Urothelium cell line (cell line): ENCODE results near the gene LCAT.
A peak's percentile ranks its signal among the peaks of the same experiment; 100 is the strongest.

ENCODE experiments used
- DNase-seq: peaks from one replicate; pipeline ENCODE4 v3.0.0; 2011; ENCODE audit warnings: low spot score, mixed read lengths
- FAIRE-seq: peaks from 2 replicates; lab custom pipeline; 2011; peaks lifted over from hg19 to GRCh38; lab: Jason Lieb, UNC

The LCAT gene

DNA sequence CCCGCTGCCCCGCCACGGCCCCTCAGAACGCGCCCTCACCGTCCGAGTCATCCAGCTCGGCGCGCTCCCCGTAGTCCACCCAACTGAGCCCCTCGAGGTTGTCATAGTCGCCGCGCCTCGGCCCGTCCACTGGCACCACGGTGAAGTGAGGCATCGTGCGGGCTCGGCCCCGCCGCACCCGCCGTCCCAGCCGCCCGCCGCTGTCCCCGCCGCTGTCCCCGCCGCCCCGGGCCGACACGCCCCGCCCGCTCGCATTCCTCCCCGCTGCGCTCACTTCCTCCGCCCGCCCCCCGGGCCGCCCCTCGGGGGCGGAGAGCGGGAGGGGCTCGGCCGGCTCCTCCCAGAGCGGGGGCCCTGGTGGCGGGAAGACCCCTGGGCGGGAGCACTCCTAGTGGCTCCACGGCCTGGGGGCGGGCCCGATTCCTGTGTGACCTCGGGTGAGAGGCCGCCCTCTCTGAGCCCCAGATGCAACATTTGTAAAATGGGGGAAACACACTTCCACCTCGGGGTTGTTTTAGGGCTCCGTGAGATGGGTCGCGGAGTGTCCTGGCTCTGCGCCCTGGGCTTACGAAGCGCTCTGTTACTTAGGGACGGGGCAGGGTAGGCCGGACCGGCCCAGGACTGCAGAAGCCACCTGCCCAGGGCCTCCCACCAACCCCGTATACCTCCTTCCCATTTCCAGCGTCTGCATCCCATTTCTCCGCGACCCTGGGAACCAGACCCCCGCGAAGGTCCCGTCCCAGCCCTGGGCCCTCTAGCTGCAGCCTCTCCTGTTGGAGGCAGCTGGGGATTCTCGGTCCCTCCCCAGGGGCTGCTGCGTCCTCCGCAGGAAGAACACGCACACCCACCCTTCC lies 24.7 kb upstream of the LCAT start, which contains the start of gene SLC12A4:
SLC12A4 (minus strand) TSS at position 238 of the 854 bp plus-strand sequence; CDS start at position 154, 84 bp downstream.
- FAIRE-seq = no peak

DNA sequence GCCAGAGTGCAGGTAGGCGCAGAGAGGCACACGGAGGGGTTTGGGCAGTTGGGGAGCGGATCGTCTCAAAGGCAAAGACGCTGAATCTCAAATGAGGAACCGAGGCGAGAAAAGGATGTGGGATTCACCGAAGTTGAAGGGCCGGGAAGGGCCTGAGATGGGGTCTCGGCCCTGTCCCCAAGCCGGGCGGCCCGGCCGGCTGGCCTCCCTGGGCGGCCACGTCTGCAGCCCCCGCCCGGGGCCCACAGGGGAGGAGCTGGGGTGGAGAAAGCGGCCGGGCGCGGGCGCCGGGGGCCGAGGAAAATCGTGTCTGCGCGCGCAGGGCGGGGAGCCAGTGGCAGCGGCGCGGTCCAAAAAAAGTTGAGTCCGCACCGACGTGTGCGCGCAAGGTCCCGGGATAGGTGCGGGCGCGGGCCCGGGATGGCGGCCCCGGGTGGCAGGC lies 24.1 kb upstream of the LCAT start:
- FAIRE-seq = no peak

More for the DNA sequence above, 24.7 kb upstream of the LCAT start, which contains the start of gene SLC12A4:
- peak; percentile 95 for DNase-seq

DNA sequence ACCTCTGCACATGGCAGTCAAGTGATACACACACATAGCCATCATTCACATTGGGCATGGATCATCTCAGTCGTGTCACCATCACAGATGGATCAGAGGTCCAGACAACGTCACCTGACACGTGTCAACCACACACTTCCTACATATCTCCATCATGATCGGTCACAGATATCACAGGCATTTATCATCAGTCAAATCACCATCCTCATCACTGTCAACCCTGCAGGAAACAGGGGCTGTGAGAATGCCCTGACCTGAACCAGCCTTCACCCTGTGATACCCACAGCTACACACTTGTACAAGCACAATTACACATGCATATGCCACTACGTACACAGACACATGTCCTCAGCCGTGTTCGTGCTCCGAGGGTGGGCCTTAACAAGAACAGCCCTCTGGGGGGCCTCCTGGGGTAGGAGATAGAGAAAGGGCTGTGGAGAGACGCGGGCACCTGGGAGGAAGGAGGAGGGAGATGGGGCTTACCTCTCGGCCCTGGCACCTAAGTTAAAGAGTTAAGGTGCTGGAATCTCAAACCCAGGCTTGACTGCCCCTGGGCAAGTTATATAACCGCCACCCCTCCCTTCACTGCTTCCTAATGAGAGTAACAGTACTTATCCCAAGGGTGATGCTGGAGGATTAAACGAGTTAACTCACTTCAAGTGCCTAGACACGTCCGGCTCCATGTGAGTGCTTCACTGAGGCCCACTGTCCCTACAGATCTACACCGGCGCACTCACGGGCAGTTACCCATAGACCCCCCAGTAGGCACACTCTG lies 23.4 kb upstream of the LCAT start:
- DNase-seq (no peak), FAIRE-seq (peak; percentile 37)

More for the DNA sequence above, 24.1 kb upstream of the LCAT start:
- peak; percentile 58 for DNase-seq

DNA sequence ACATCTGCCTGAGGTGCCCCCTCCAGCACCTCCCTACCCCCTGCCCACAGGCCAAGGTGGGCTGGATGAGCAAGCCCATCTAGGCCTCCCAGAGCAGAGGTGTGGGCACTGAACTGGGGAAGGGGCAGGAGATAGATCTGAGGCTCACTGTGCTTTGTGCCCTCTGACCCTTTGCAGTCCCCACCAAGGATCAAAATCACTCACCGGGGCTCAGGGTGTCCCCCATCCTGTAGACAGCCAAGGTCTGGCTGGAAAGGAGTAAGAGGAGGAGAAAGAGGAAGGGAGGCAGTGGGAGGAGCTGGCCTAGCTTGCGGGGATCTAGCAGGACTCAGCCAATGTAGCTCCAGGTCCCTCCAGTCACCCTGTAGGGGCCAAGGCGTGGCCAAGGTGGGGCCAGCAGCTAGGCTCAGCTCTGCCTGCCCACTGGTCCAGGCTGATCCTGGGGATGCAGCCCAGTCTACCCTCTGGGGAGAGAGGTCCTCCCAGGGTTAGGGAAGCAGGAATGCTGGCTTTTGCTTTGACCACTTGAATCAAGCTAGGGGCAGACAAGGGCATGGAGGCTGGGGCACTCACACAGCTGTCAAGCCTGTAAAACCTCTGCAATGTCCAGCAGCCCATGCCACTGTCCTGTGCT lies 22.7 kb upstream of the LCAT start:
- FAIRE-seq (no peak), DNase-seq (peak; percentile 77)

DNA sequence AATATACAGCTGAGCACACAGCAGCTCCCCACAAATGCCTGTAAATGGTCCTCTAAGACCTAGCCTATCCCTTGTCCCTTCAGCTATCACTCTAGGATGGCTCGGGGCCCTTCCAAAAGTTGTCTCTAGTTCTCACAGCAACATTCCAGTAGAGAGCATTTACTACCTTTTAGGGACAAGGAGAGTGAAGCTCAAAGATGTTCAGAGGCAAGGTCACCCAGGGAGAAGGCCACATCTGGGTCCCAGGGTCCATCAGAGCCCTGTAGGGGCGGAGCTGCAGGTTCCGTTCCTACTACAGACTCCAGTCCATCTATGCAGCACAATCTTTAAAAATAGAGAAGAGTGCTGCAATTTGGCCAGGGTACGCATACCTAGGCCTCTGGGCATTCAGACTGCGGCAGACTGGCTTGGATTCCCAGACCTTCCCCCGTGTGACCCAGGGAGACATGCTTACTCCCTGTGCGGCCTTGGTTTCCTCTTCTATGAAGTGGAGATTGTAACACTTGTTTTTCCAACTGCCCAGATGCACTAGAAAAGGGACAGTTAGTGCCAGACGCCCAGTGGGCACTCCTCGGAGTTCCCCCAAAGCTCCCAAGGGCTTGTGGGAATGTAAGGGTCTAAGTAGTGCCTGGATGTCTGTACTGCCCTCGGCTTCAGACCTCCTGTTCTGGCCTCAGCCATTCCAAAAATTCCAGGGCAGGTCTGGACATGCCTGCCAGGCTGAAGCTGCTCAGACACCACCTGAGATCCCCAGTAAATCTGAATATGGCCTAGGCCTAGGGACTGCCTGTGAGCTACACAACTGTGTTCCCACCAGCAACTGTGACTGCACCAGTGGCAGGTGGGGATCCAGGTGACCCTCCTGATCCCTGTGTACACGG lies 22.0 kb upstream of the LCAT start:
- FAIRE-seq (no peak), DNase-seq (no peak)

DNA sequence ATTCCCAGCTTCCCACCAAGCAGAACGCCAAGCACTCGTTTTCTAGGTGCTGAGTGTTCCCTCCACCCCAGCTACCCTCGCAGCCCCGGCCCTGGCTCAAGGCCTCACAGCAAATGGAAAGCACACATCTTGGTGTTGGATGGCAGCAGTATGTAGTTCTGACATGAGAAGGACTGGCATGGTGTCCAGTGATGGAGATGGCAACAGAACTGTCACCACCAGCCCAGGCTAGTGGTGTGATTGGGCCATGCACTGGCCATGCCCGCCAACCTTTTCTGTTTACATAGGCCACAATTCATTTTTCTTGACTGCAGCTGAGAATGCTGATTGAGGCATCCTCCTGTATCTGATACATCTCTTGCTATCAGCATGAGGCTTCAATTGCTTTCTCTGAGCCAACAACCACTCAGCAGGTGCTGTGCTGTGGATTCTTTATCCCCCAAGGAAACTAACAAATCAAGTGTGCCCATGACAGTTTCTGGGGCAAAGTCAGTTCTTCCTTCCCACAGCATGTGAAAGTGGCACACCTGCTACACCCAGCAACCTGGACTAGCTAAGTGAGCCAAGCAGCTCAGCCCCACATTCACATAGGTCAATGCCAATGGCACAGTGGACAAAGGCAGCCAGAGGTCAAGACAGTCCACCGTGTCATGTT lies 20.7 kb upstream of the LCAT start:
- DNase-seq = no peak
- FAIRE-seq = no peak

DNA sequence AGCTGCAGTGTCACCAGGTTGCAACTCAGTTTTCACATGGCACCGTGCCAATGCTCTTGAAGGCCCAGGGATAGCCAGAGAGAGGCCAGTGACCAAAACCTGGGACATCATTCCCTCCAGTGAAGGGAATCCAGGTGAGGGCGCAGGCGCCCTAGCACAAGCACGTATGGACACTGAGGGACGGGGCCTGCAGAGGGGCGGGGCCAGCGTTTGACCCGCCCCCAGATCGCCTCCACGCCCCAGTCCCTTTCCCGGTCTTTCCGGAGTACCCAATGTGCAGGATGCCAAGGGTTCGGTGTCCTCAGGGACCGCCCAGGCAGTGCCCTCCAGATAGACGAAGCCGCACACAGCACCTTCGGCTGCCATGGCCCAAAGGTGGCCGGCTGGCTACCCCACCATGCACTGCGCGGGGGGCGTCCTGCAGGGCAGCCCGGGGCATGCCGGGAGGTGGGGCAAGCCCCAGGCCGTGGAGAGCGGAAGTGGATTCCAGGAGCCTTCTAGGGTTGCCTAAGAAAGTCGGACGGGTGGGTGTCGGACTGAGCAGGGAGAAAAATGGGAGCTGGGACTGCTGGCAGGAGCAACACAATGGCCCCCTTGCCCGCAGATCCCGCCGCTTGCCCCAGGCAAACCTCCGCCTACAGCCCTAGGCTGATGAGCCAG lies 19.9 kb upstream of the LCAT start:
- FAIRE-seq (no peak), DNase-seq (no peak)

DNA sequence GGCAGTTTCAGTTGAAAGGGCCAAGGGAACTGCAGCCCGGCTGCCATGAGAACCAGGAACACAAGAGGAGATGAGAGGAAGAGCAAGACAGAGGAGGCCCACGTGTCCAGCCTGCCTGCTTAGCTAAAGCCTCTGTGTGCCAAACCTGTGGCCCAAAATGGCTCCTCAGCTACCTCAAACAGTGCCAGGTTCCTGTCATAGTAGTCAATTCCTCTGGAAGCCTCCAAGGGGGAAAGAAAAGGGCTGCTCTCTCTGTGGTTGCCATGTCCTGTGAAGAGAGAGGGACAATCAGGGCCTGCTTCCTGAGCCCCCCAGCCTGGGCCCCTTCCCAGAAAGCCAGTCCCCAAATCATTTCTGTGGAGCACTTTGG lies 19.4 kb upstream of the LCAT start:
- DNase-seq (no peak), FAIRE-seq (no peak)

DNA sequence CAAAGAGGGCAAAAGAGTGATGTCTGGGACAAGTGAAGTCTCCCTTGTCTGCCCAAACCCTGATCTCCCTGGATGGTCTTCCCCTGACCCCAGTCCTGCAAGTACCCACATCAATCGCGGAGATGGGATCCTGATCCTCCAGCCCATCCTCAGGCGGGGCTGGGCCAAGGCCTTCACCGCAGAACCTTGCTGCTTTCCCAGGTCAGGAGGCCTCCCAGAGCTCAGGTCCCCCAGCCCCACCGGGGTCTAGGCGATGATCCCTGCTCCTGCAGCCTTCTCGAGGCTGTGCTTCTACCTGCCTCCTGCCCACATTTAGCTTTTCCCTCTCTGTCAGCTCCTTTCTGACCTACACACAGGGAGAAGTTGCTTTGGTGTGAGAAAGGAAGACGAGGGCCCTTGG lies 18.2 kb upstream of the LCAT start:
- FAIRE-seq (no peak), DNase-seq (no peak)

DNA sequence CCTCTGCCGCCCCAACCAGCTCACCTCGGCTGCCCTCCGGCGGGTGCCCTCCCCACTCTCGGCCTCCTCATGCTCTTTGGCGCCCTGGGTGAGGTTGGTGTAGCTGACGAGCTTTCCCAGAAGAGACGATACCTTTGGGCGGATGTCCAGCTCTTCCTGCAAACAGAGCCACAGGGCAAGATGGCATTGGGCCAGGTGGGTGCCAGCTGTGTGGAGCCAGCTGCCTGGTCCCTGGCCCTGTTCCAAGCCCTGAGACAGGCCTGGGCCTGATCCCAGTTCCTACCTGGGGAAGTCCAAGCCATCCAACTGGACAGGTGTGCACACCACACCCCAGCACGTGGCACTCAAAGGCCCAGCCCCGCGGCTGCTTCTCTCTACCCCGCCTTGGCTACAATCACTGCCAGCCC lies 17.6 kb upstream of the LCAT start:
- FAIRE-seq (no peak), DNase-seq (no peak)

DNA sequence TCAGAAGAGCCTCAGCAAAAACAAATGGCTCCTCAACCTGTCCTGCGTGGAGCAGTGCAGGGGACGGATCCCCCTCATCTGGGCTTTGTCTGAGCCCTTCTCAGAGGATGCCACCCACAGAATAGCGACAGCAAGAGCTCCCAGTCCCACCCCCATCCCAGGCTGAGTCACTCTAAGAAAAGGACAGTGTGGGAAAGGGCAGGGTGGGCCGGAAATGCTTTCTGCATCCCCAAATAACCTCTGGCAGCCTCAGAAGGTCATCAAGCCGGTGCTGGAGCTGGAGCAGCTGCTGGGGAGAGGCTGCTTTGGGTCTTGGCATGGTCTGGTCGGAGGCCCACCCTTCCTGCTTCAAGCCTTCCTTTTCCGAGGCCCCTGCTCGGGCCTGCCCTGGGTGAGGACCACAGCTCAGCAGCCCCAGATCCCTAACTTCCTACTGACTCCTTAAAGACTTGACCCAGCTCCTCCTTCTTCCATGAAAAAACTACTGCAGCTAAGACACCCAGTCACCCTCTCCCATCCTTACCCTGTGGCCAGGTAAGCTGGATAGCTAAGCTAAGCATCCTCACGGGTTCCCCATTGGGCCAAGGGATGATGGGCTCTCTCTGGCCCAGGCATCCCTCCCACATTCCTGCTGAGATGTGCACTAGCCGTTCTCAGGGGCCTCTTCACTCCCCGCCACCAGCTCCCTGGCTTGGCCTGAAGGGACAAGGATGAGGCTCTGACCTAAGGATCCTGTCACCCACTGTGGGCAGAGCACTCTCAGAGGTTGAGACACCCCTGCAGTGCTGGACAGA lies 15.8 kb upstream of the LCAT start:
- DNase-seq = peak; percentile 70
- no peak for FAIRE-seq

DNA sequence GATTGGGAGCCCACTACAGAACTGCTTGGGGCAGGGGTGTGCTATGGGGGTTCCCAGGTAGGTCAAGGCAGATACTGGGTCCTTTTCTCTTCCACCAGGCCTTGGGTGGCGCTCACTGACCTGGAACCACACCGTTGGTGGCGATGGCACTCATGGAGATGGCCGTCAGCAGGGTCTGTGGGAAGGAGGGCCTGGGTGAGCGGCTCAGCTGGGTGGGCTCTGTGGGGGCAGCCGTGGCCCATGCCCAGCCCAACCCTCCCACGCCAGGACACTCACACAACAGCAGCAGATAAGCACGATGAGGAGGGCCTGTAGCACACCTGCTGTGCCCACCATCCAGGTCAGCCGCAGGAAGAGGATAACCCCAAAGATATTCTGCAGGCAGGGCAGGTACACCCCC lies 13.7 kb upstream of the LCAT start:
- FAIRE-seq (no peak), DNase-seq (no peak)

DNA sequence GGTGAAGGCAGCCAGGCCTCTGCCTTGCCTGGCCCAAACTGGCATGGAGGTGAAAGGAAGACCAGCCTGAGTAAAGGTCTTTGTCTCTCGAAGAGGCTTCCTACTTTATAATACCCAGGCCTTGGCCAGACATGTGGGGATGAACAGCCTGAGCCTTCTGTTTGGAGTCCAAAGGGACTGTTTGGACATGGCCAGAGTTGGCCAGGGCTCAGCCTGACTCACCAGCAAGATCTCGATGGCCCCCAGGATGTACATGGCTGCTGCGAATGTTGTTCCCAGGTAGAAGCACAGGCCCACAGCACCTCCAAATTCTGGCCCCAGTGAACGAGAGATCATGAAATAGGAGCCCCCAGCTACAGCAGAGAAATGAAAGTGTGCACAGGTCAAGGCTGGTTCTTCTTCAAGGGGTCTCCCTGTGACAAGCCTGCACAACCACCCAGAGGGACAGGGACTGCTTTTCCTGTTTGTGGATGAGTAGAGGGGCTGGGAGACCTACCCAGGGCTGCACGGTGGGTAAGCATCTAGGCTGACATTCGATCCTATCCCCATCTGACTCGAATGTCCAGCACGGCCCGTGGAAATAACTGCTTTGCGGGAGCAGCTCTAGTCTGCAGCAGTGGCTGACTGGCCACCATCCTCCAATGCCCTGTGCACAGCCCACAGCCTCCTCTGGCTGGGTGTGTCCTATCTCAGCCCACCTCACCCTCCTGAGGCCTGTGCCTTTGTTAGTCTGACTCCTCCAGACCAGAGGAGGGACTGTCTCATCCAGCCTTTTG lies 10.7 kb upstream of the LCAT start:
- no peak for DNase-seq
- FAIRE-seq = no peak

DNA sequence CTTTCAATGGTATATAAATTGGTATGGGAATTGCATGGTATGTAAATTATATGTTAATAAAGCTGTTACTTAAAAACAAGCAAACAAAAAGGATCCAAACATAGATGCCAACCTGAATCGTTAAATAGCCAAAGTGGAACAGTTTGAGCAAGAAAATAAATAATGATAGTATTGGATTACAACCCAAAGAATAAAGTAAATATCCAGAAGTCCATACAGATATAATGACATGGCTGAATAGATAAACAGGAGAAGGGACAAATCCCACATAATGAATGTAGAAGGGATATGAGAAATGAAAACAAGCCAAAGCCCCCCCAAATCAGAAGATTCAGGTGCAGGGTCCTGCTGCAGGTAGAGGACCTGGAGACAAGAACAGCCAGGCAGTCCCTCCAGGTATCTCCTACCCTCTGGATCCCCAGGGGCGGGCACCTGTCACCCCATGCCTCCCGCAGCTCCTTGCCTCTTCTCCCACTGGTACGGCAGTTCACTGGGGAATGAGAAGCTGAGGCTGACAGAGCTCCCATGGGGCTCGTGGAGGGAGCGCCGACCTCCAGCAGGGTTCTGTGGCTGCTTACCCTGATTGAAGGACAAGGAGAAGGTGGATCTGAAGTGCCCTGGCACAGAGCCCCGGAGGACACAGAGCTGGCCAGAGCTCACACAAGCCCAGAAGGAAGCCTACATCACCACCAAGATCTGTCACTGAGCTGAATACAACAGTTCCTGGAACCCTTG lies 9.9 kb upstream of the LCAT start:
- no peak for DNase-seq
- FAIRE-seq = no peak

DNA sequence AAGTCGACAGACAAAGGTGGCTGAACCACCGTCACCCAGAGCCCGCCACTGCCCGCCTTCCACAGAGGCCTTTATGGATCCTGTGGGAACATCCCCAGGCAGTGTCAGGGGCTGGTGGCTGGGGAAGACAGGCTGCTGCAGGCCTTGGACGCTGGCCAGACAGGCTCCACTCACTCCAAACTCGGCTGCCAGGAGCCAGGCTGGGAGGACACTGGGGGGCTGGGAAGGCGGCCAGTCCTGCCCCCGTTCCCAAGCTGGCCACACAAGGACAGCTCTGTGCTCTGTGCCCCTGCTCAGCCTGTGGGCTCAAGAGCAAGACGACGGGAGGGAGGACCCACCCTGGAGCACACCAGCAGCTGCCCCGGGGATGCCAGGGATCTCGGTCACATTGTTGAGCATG lies 7.6 kb upstream of the LCAT start:
- no peak for DNase-seq
- FAIRE-seq = no peak

DNA sequence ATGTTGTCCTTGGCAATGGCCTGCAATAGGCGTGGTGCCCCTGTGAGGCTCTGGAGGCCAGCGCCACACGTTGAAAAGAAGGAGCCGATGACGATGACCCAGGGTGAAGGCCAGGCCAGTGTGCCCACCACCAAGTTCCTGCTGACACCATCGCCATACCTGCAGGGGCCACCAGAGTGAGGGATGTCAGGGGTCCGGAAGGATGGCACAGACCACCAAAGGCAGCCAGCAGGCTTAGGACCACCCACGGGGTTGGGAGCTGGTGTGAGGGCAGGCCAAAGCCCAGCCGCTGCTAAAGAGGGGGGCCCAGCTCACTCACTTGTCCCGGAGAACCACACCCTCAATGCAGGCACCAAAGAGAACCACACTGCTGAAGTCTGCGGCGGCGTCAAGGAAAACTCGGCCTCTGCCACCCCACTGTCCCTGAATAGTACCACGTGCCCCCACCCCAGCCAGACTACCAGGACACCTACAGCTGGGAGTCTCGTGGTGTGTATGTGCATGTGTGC lies 6.5 kb upstream of the LCAT start:
- no peak for DNase-seq
- no peak for FAIRE-seq

DNA sequence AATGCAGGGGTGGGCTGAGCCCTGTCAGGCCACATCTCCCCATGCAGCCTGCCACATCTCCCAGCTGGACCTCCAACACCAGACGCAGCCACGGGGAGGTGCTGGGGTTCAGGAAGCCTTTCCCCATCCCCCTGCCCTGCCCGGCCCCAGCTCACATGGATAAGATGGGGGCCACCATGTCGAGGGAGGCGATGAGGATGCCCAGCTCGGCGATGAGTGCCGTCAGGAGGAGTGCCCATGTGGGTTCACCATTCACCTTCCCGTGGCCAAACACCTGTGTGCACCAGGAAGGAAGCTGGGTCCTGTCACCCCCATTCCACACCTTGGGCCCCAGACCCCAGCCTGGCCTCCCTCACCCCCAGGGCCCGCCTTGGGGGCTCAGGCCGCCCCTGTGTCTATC lies 5.7 kb upstream of the LCAT start:
- DNase-seq (no peak), FAIRE-seq (no peak)
